GM12872 (cell line): ENCODE data around the gene UPB1.

Experiments used
- TF ChIP-seq, protein P1 (sequence below): IDR thresholded peaks from 3 replicates; pipeline ENCODE4 v1.5.1; 2011; ENCODE audit warnings: low read depth, mild to moderate bottlenecking, low read length, moderate library complexity; ENCODE audit not compliant: insufficient read depth

UPB1 gene

DNA sequence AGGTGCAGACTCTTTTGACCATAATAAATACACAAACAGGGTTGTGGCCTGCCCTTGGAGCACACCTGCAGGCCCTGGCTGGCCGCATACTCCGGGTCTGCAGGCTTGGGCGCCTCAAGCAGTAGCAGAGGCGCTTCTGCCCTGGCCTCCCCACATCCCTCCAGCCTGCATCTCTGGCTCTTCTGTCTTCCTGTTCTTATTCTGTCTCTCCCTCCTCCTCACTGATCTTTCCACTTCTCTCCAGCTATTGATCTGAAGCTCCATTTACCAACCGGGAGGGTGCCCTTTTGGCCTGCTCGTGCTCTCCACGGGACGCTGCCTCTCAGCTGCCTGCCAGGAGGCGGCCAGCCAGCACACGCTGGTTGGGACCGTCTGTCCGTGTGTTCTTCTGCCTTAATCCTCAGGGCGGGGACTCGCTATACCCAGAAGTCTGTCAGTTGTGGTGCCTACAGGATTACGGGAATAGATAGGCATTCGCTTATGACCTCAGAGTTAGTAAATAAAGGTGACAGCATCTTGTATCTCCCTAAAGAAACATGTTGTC, 5.2 kb downstream of the UPB1 start:
- TF ChIP-seq, protein P1, sequence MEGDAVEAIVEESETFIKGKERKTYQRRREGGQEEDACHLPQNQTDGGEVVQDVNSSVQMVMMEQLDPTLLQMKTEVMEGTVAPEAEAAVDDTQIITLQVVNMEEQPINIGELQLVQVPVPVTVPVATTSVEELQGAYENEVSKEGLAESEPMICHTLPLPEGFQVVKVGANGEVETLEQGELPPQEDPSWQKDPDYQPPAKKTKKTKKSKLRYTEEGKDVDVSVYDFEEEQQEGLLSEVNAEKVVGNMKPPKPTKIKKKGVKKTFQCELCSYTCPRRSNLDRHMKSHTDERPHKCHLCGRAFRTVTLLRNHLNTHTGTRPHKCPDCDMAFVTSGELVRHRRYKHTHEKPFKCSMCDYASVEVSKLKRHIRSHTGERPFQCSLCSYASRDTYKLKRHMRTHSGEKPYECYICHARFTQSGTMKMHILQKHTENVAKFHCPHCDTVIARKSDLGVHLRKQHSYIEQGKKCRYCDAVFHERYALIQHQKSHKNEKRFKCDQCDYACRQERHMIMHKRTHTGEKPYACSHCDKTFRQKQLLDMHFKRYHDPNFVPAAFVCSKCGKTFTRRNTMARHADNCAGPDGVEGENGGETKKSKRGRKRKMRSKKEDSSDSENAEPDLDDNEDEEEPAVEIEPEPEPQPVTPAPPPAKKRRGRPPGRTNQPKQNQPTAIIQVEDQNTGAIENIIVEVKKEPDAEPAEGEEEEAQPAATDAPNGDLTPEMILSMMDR, result no peak

DNA sequence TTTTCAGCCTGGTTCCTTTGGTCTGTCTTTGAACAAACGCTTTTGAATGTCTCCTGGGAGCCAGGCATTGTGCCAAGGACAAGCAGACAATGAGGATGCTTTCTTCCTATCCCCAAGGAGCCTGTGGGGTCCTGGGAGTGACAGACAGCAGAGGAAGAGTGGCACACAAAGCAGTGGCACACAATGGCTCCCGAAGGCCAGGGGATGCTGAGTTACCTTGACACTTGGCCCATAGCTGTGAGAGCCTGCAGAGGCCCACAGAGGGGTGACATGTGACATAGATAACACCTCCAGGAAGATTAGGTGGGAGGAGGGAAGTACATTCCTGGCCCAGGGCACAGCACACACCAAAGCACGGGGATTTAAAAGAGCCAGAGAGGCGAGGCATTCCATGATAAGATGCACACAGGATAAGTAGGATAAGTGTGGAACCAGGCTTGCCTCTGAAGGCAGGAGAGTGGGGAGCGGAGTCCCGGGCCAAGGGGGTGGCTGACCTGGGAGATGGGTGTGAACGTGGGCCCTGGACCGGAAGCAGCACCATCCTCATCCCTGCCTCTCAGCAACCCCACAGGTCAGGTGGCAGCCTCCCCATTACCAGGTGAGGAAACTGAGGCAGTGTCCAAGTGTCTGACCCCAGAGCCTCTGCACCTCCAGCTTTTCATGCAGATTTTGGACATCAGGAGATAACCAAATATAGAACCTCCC, 6.3 kb downstream of the UPB1 start:
- TF ChIP-seq, protein P1, result no peak

DNA sequence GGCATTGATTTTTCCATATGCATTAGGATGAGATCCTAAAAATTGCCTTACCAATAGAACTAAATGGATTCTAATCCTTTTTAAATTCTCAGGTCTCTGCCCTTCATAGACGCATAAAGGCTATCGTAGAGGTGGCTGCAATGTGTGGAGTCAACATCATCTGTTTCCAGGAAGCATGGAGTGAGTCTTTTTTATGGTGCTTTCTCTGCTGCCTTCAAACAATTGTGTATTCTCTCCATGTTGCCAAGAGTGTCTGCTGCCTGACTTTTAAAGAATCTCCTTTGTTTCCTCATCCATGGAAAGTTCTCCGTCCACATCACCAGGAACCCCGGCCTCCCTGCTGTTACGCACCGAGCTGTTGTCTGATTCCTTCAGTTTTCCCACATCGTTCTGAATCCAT, 6.9 kb downstream of the UPB1 start:
- TF ChIP-seq, protein P1, result no peak

DNA sequence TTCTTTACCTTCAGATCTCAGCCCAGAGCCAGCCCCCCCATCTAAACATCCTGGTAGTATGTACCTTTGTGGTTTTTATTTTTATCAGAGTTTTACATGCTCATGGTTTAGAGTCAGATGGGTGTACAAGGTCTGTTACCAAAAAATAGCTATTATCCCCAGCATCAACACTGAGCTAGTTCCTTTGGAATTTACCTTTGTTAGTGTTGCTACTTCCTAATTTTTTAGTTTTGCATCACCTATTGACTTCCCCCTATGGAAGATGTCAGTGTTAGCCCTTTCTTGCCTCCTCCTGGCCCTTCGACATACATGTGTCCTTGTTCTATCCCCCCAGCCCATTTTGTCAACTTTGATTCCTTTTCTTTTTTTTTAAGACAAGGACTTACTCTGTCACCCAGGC, 7.4 kb downstream of the UPB1 start:
- TF ChIP-seq, protein P1, result no peak

DNA sequence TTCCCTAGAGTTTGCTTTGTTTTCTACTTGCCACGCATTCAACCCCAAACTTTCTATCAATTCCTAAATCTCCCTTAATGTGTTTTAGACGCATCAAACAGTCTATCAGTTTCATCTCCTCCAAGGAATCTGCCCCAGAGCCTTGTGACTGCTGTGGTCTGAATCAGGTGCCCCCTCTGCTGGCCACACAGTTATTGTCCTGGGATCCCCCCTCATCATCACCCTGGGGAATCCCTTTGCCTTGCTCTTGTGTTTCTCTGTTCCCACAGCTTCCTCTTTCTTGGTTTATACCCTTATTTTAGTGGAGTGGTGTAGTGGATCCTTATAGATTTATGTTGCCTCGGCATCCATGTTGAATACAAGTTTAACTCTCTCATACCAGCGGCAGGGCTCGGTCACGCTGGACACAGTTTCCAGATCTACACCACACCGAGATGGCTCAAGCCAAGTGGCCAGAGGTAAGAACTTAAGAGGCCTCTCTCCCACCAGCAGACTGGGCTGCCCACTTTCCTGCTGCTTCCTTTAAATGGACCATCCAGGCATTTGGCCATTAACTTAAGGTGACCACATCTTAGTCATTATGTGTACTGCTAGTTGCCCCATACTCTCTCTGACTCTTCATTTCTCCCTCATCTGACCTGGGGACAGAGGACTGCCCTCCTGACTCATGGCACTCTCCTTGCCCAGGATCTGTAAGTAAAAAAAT, 8.2 kb downstream of the UPB1 start:
- TF ChIP-seq, protein P1, result peak; percentile 78

DNA sequence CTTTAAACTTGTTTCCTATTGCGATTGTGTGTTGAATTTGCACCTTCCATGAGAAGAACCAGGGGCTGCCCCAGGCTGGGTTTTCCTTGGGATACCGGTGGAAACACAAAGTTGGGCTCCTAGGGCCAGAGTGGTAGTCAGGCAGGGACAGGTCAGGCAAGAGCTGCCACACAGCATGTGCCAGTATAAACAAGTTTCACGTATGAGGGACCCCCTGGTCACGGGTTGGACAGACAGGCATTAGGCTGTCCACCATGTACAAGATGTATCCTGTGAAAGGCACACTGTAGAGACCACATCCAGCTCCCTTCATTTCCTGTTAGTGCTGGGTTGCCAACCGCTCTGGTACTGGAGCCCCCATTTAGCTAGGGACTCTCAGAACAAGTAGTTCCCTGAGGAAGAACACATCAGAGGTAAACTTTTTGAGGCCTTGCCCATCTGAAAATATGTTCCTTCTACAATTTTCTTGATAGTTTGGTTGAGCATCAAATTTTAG, 8.8 kb downstream of the UPB1 start:
- TF ChIP-seq, protein P1, result no peak

DNA sequence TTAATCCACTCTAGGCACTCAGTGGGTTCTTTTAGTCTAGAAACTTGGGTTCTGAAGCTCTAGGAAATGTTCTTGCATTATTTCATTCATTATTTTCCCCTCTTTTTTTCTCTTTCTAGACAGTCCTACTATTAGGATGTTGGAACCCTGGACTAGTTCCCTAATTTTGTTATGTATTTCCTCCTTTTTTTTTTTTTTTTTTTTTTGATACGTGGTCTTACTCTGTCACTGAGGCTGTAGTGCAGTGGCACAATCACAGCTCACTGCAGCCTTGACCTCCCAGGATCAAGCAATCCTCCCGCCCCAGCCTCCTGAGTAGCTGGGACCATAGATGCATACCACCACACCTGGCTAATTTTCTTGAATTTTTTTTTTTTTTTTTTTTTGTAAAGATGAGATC, 9.4 kb downstream of the UPB1 start:
- TF ChIP-seq, protein P1, result no peak
